SH-SY5Y (cell line): Measurements from ENCODE around the gene NEK7.

Experiments used
- GATA2 ChIP-seq: IDR thresholded peaks from 2 replicates; pipeline ENCODE4 v1.6.1; 2011; ENCODE audit warnings: mild to moderate bottlenecking, low read depth, low read length
- GATA3 ChIP-seq: IDR thresholded peaks from 2 replicates; pipeline ENCODE4 v1.6.1; 2011; ENCODE audit warnings: low read depth, mild to moderate bottlenecking, low read length, moderate library complexity

The NEK7 gene

GRCh38 chr1:198265073-198265661 is 108.4 kb downstream of the NEK7 start:
- TF ChIP-seq GATA3 (no peak), GATA2 (no peak)

GRCh38 chr1:198267056-198267455 is 110.3 kb downstream of the NEK7 start:
- no peak for TF ChIP-seq GATA3
- TF ChIP-seq GATA2, result no peak

- TF ChIP-seq GATA2 (no peak), GATA3 (no peak)
These were observed 111.1 kb downstream of the NEK7 start for GRCh38 chr1:198267921-198268320.

- TF ChIP-seq GATA2 (no peak), GATA3 (no peak)
These were observed 112.2 kb downstream of the NEK7 start for GRCh38 chr1:198268784-198269645.

- no peak for TF ChIP-seq GATA2
- TF ChIP-seq GATA3, result no peak
These were observed 112.8 kb downstream of the NEK7 start for GRCh38 chr1:198269646-198269940.

- TF ChIP-seq GATA3, result no peak
- no peak for TF ChIP-seq GATA2
These were observed 113.6 kb downstream of the NEK7 start for GRCh38 chr1:198270273-198270828.

GRCh38 chr1:198271467-198271866 is 114.7 kb downstream of the NEK7 start:
- no peak for TF ChIP-seq GATA3
- TF ChIP-seq GATA2, result no peak

- TF ChIP-seq GATA3 (no peak), GATA2 (no peak)
These were observed 115.7 kb downstream of the NEK7 start for GRCh38 chr1:198272492-198272891.

- no peak for TF ChIP-seq GATA2
- no peak for TF ChIP-seq GATA3
These were observed 117.0 kb downstream of the NEK7 start for GRCh38 chr1:198273748-198274295.

- no peak for TF ChIP-seq GATA3
- no peak for TF ChIP-seq GATA2
These were observed 118.8 kb downstream of the NEK7 start for GRCh38 chr1:198275597-198275996.

GRCh38 chr1:198276241-198276640 is 119.4 kb downstream of the NEK7 start:
- no peak for TF ChIP-seq GATA2
- TF ChIP-seq GATA3, result no peak

- TF ChIP-seq GATA3, result no peak
- TF ChIP-seq GATA2, result no peak
These were observed 122.1 kb downstream of the NEK7 start for GRCh38 chr1:198278943-198279342.

- TF ChIP-seq GATA2 (no peak), GATA3 (no peak)
These were observed 123.3 kb downstream of the NEK7 start for GRCh38 chr1:198280080-198280479.

GRCh38 chr1:198281911-198282310 is 125.1 kb downstream of the NEK7 start:
- TF ChIP-seq GATA2 (no peak), GATA3 (no peak)

GRCh38 chr1:198283222-198283621 is 126.4 kb downstream of the NEK7 start:
- TF ChIP-seq GATA2 (no peak), GATA3 (no peak)

GRCh38 chr1:198287916-198288315 is 131.1 kb downstream of the NEK7 start:
- TF ChIP-seq GATA2, result no peak
- TF ChIP-seq GATA3, result no peak
